NCI-H226 (cell line): ENCODE results near the gene PHLDA2.

Experiments
- DNase-seq: peaks from one replicate; pipeline ENCODE4 v3.0.0-alpha.2; 2015

Gene PHLDA2

GRCh38 chr11:2928605-2929530, at the start of gene PHLDA2:
PHLDA2 (minus strand) TSS chr11:2929420; CDS start chr11:2929364, 56 bp downstream.
- DNase-seq, result peak; percentile 60

- DNase-seq, result no peak
Measured at GRCh38 chr11:2977113-2977512, 47.9 kb upstream of the PHLDA2 start.

- DNase-seq, result no peak
Measured at GRCh38 chr11:2976294-2977063, 47.3 kb upstream of the PHLDA2 start.

GRCh38 chr11:2975594-2975993, 46.4 kb upstream of the PHLDA2 start:
- no peak for DNase-seq

- DNase-seq, result no peak
Measured at GRCh38 chr11:2974272-2974671, 45.1 kb upstream of the PHLDA2 start.

GRCh38 chr11:2968341-2968900, 39.2 kb upstream of the PHLDA2 start:
- no peak for DNase-seq

- no peak for DNase-seq
Measured at GRCh38 chr11:2964782-2965181, 35.6 kb upstream of the PHLDA2 start.

GRCh38 chr11:2963761-2964160, 34.5 kb upstream of the PHLDA2 start:
- no peak for DNase-seq

- no peak for DNase-seq
Measured at GRCh38 chr11:2963112-2963754, 34.0 kb upstream of the PHLDA2 start.

GRCh38 chr11:2961080-2961479, 31.9 kb upstream of the PHLDA2 start:
- no peak for DNase-seq

- DNase-seq, result no peak
Measured at GRCh38 chr11:2960139-2960538, 30.9 kb upstream of the PHLDA2 start.

GRCh38 chr11:2958251-2958650, 29.0 kb upstream of the PHLDA2 start:
- no peak for DNase-seq

- no peak for DNase-seq
Measured at GRCh38 chr11:2955906-2956476, 26.8 kb upstream of the PHLDA2 start.

- peak; percentile 14 for DNase-seq
Measured at GRCh38 chr11:2954263-2954662, 25.0 kb upstream of the PHLDA2 start.

- DNase-seq, result no peak
Measured at GRCh38 chr11:2952290-2952689, 23.1 kb upstream of the PHLDA2 start.

- DNase-seq, result no peak
Measured at GRCh38 chr11:2951231-2952110, 22.3 kb upstream of the PHLDA2 start.

- DNase-seq, result no peak
Measured at GRCh38 chr11:2950825-2951224, 21.6 kb upstream of the PHLDA2 start.

- no peak for DNase-seq
Measured at GRCh38 chr11:2949920-2950319, 20.7 kb upstream of the PHLDA2 start.

- DNase-seq, result no peak
Measured at GRCh38 chr11:2947744-2948143, 18.5 kb upstream of the PHLDA2 start.

GRCh38 chr11:2945757-2946287, 16.6 kb upstream of the PHLDA2 start:
- DNase-seq, result no peak

- peak; percentile 70 for DNase-seq
Measured at GRCh38 chr11:2945031-2945756, 16.0 kb upstream of the PHLDA2 start.
